Measurements from ENCODE around the gene RNF149.

GRCh38 chr2:101256316-101256715 is 52.2 kb downstream of the RNF149 start:
- no peak for TF ChIP-seq CTCF (IDR thresholded peaks at IDR 0.05)
- no peak for TF ChIP-seq POLR2AphosphoS5 (IDR thresholded peaks at IDR 0.05)
- no peak for TF ChIP-seq POLR2A (IDR thresholded peaks at IDR 0.05)
- no peak for TF ChIP-seq EP300 (IDR thresholded peaks at IDR 0.05)
